Endothelial cell of umbilical vein (primary cell): ENCODE measurements around the gene CPT1A. TPM values are rescaled to one million over a fixed set of nuclear protein-coding genes. Genes with fewer than 3 reads are reported as not detected.

Experiments
- BruUV-seq: library from RNA; stranded (reverse); fragments of 400-500 nt; replicated peaks from 2 replicates; lab custom pipeline; 2021; lab: Mats Ljungman, UMichigan
- CTCF ChIA-PET: fragments of 300-600, 350-600 bp; sonication (Branson Sonifier 250); formaldehyde crosslinking; loops from one replicate; lab custom pipeline; 2021; ENCODE audit warnings: antibody characterized with exemption, inconsistent platforms; lab: Charles Lee
- POLR2A ChIA-PET: fragments of 300-600, 350-600 bp; sonication (Branson Sonifier 250); formaldehyde crosslinking; loops from one replicate; lab custom pipeline; 2021; ENCODE audit warnings: antibody characterized with exemption, inconsistent platforms; lab: Charles Lee
- DNase-seq: peaks from one replicate; pipeline ENCODE4 v3.0.0-alpha.2; 2011; ENCODE audit warnings: low read depth, low spot score
- FAIRE-seq: peaks from 2 replicates; lab custom pipeline; 2011; peaks lifted over from hg19 to GRCh38; lab: Jason Lieb, UNC
- H2AFZ ChIP-seq: 2 replicates; pipeline ENCODE4 v1.6.0; 2012; ENCODE audit warnings: low read depth, low read length, control low read depth, inconsistent platforms
- H3K27ac ChIP-seq: 2 replicates; pipeline ENCODE4 v1.5.1; 2011; ENCODE audit warnings: low read depth, mild to moderate bottlenecking, control low read depth, low read length, moderate library complexity; ENCODE audit not compliant: insufficient read depth
- H3K27me3 ChIP-seq, 2 experiments: 2 replicates each; pipeline versions ENCODE4 v1.6.0 to v1.6.1; 2011; ENCODE audit warnings: low read length in 2 of 2, mixed read lengths in 1 of 2; ENCODE audit not compliant: control insufficient read depth in 2 of 2, insufficient read depth in 2 of 2
- H3K36me3 ChIP-seq, 2 experiments: 2 replicates in 1 of 2; 3 replicates in 1 of 2; pipeline ENCODE4 v1.5.1; 2011; ENCODE audit warnings: low read length in 2 of 2, mild to moderate bottlenecking in 1 of 2, moderate library complexity in 1 of 2; ENCODE audit not compliant: control insufficient read depth in 2 of 2, insufficient read depth in 2 of 2; ENCODE audit errors: extremely low read depth in 1 of 2
- H3K4me1 ChIP-seq: 3 replicates; pipeline ENCODE4 v1.5.1; 2011; ENCODE audit warnings: mild to moderate bottlenecking, low read length; ENCODE audit not compliant: control insufficient read depth, insufficient read depth; ENCODE audit errors: extremely low read depth
- H3K4me2 ChIP-seq: 2 replicates; pipeline ENCODE4 v1.6.1; 2011; ENCODE audit warnings: low read length, control low read depth, mixed read lengths; ENCODE audit not compliant: insufficient read depth
- H3K4me3 ChIP-seq, 3 experiments: fragments of 200-600 bp in 1 of 3; sonication (generic), shearing (Covaris generic) in 1 of 3; replicated peaks in 1 of 3; 2 replicates each; pipeline ENCODE4 v1.5.1; 2011 to 2016; ENCODE audit warnings: control low read depth in 3 of 3, low read length in 3 of 3, mild to moderate bottlenecking in 2 of 3, inconsistent platforms in 1 of 3, low read depth in 1 of 3, moderate library complexity in 1 of 3; ENCODE audit not compliant: insufficient read depth in 1 of 3
- H3K79me2 ChIP-seq: 2 replicates; pipeline ENCODE4 v1.6.0; 2012; ENCODE audit warnings: low read length, inconsistent platforms; ENCODE audit not compliant: control insufficient read depth, insufficient read depth
- H3K9ac ChIP-seq: replicated peaks from 2 replicates; pipeline ENCODE3; 2011; ENCODE audit warnings: low read length, control low read depth; ENCODE audit not compliant: insufficient read depth; ENCODE audit errors: extremely low read depth
- H3K9me1 ChIP-seq: replicated peaks from 3 replicates; pipeline ENCODE4 v1.6.0; 2011; ENCODE audit warnings: mild to moderate bottlenecking, low read length; ENCODE audit not compliant: control insufficient read depth, insufficient read depth; ENCODE audit errors: extremely low read depth
- H3K9me3 ChIP-seq: replicated peaks from 2 replicates; pipeline ENCODE4 v1.5.1; 2012; ENCODE audit warnings: low read length, inconsistent platforms; ENCODE audit not compliant: control insufficient read depth, insufficient read depth
- H4K20me1 ChIP-seq: replicated peaks from 2 replicates; pipeline ENCODE3; 2011; ENCODE audit warnings: mild to moderate bottlenecking, low read length; ENCODE audit not compliant: control insufficient read depth, insufficient read depth; ENCODE audit errors: extremely low read depth
- CTCF ChIP-seq, 2 donors: IDR thresholded peaks; 1 replicate in 1 of 2; 2 replicates in 1 of 2; pipeline ENCODE4 v1.5.1; 2011; ENCODE audit warnings: low read length in 2 of 2, mild to moderate bottlenecking in 2 of 2, moderate library complexity in 2 of 2, control low read depth in 1 of 2, inconsistent platforms in 1 of 2, low read depth in 1 of 2; ENCODE audit not compliant: insufficient read depth in 1 of 2; ENCODE audit errors: extremely low read depth in 1 of 2
- EZH2 ChIP-seq: IDR thresholded peaks from 2 replicates; pipeline ENCODE4 v1.6.1; 2012; ENCODE audit warnings: borderline replicate concordance, low read depth, mild to moderate bottlenecking, moderate library complexity, low read length, inconsistent platforms; ENCODE audit not compliant: severe bottlenecking
- GATA2 ChIP-seq: IDR thresholded peaks from 2 replicates; pipeline ENCODE4 v1.7.0; 2011; ENCODE audit warnings: low read depth, mild to moderate bottlenecking, moderate library complexity, mixed read lengths, low read length; ENCODE audit not compliant: insufficient read length, insufficient read depth
- JUN ChIP-seq: IDR thresholded peaks from 2 replicates; pipeline ENCODE4 v1.6.1; 2011; ENCODE audit warnings: borderline replicate concordance, low read depth; ENCODE audit not compliant: insufficient read length, insufficient read depth
- MAX ChIP-seq: IDR thresholded peaks from 2 replicates; pipeline ENCODE4 v1.6.1; 2011; ENCODE audit not compliant: insufficient read depth, insufficient read length
- MYC ChIP-seq: IDR thresholded peaks from one replicate; pipeline ENCODE4 v1.6.1; 2011; ENCODE audit warnings: mild to moderate bottlenecking, low read depth, low read length
- POLR2A ChIP-seq: IDR thresholded peaks from 2 replicates; pipeline ENCODE4 v1.6.1; 2012; ENCODE audit warnings: low read depth, mild to moderate bottlenecking, control low read depth, low read length
- POLR2AphosphoS5 ChIP-seq: IDR thresholded peaks from 2 replicates; pipeline ENCODE4 v1.6.1; 2012; ENCODE audit warnings: low read depth, mild to moderate bottlenecking, control low read depth, low read length, moderate library complexity; ENCODE audit not compliant: insufficient read depth
- dilution Hi-C: fragments of 300-500 bp; cut with MboI; formaldehyde crosslinking; loops from one replicate; pipeline ENCODE4 v1.15.0; 2019; ENCODE audit warnings: low sequenced_read_pairs; ENCODE audit not compliant: extremely low pct_ligation_motif_present
- intact Hi-C: fragments of 100-400 bp; cut with micrococcal nuclease; formaldehyde crosslinking; loops from one replicate; pipeline ENCODE4 v1.10.0; 2022
- polyA plus RNA-seq, 4 experiments: library from polyadenylated mRNA; depleted of rRNA in 3 of 4; stranded (reverse) in 3 of 4; unstranded in 1 of 4; fragments of >200 nt; gene quantifications; 2 replicates each; pipeline versions ENCODE4 v1.2.1 to v1.2.3, GENCODE V29; 2011 to 2012; ENCODE audit warnings: missing spikeins in 1 of 4
- total RNA-seq: library from RNA; stranded (reverse); gene quantifications from 2 replicates; pipeline ENCODE4 v1.2.3, GENCODE V29; 2021

The CPT1A gene
- total and polyA plus RNA-seq, 2 donors (not counting 3 experiments of a cell fraction or from before 2014, with no cell fraction given), result 26.3 to 62.1 TPM

GRCh38 chr11:68766786-68767185, 74.9 kb downstream of the CPT1A start:
- H3K27ac ChIP-seq, result no peak overlapping the region
- dilution Hi-C loops (no loop called here), intact Hi-C loops (no loop called here)
- H3K79me2 ChIP-seq, result no peaks in the 10 kb centered on the region
- DNase-seq (no peak), FAIRE-seq (no peak)
- H3K4me1 ChIP-seq, result no peaks in the 10 kb centered on the region
- H3K36me3 ChIP-seq, result peaks cover 2 to 44% of the 10 kb centered on the region in 2 experiments
- no peak overlapping the region for H3K4me2 ChIP-seq
- ChIA-PET CTCF (interaction anchor here (1.5 kb wide), 1 partner anchor 17 kb away, joined by 3 read pairs; no protein-coding TSS in a partner anchor), POLR2A (no interaction called here)
- no peak overlapping the region for H3K4me3 ChIP-seq
- no peak overlapping the region for H3K9ac ChIP-seq
- H2AFZ ChIP-seq, result no peak overlapping the region
- H3K27me3 ChIP-seq, result no peaks in the 10 kb centered on the region
- H4K20me1 ChIP-seq, result no peaks in the 10 kb centered on the region
- no TSS peak for BruUV-seq
- H3K9me1 ChIP-seq, result no peaks in the 10 kb centered on the region
- H3K9me3 ChIP-seq, result no peaks in the 10 kb centered on the region
- TF ChIP-seq JUN (no peak), CTCF (IDR thresholded peaks at IDR 0.05; ENCODE audit: extremely low read depth in 1 of 2, insufficient read depth in 1 of 2, low read depth in 1 of 2, low read length in 2 of 2) (no peak), GATA2 (no peak), POLR2AphosphoS5 (no peak), MAX (no peak), EZH2 (no peak), POLR2A (no peak), MYC (no peak)
